Adipose tissue (tissue), 3 donors: ENCODE measurements around the gene RNF144A. TPM values are rescaled to one million over a fixed set of nuclear protein-coding genes. Genes with fewer than 3 reads are reported as not detected.
A peak's percentile ranks its signal among the peaks of the same experiment; 100 is the strongest.

ENCODE experiments used
- H3K27ac ChIP-seq: one replicate; pipeline ENCODE4 v1.5.1; 2013; ENCODE audit warnings: low read depth, low read length
- WGBS, 3 donors: extraction: QIAGEN DNeasy Blood & Tissue Kit; methylation state at CpG; one replicate each; pipeline ENCODE4 v1.1.7; 2013; 5-methylcytosine and 5-hydroxymethylcytosine counted together
- polyA plus RNA-seq, 3 donors: library from polyadenylated mRNA; stranded (reverse); fragments of 200-250 nt; gene quantifications; one replicate each; pipeline ENCODE4 v1.2.3, GENCODE V29; 2013
- donor health status: healthy with polysubstance abuse.
- donor health status: Bipolar disorder and iron deficiency.
- donor health status: healthy.

Gene RNF144A
- 10 to 100 TPM in 1 of 3 donors, 1 to 10 TPM in 2; 4.9 to 18.4 (median 6.1) TPM for polyA plus RNA-seq

- peak within 1 kb of the TSS; percentile 34 for H3K27ac ChIP-seq
- WGBS, 3 donors: 5 to 9% (median 6%) methylated on average over 40 to 90 of the region's 90 CpGs
Observed at GRCh38 chr2:6917071-6917760, at the start of gene RNF144A. Gene RNF144A (plus strand): TSS chr2:6917412. CDS start chr2:6996927, 79,515 bp downstream.

GRCh38 chr2:6872394-6872793 is 44.8 kb upstream of the RNF144A start:
- no peak overlapping the region for H3K27ac ChIP-seq
- WGBS, 3 donors: 76 to 92% (median 79%) methylated on average over 2 of the region's 2 CpGs

- no peak overlapping the region for H3K27ac ChIP-seq
- 96 to 98% (median 97%) methylated on average over 3 of the region's 3 CpGs for WGBS, 3 donors
Observed at GRCh38 chr2:6874032-6874431, 43.2 kb upstream of the RNF144A start.

GRCh38 chr2:6876309-6876708 is 40.9 kb upstream of the RNF144A start:
- 61 to 87% (median 71%) methylated on average over 1 of the region's 1 CpG for WGBS, 3 donors
- no peak overlapping the region for H3K27ac ChIP-seq

- H3K27ac ChIP-seq: no peak within 1 kb of the TSS
- 12 to 18% (median 16%) methylated on average over 10 of the region's 10 CpGs for WGBS, 3 donors
Observed at GRCh38 chr2:6877402-6878304, 39.6 kb upstream of the RNF144A start, which contains the start of gene RSAD2. Gene RSAD2 (plus strand): TSS chr2:6877777. CDS start chr2:6877801, 24 bp downstream.

GRCh38 chr2:6878549-6878948 is 38.7 kb upstream of the RNF144A start:
- WGBS, 3 donors: 37 to 70% (median 54%) methylated on average over 4 of the region's 4 CpGs
- no peak overlapping the region for H3K27ac ChIP-seq

- H3K27ac ChIP-seq: no peak overlapping the region
- WGBS, 3 donors: 67 to 75% (median 75%) methylated on average over 2 of the region's 2 CpGs
Observed at GRCh38 chr2:6879011-6879410, 38.2 kb upstream of the RNF144A start.

GRCh38 chr2:6880200-6880733 is 36.9 kb upstream of the RNF144A start:
- no peak overlapping the region for H3K27ac ChIP-seq
- WGBS, 3 donors: 52 to 79% (median 52%) methylated on average over 2 of the region's 2 CpGs

GRCh38 chr2:6881046-6881445 is 36.2 kb upstream of the RNF144A start:
- WGBS, 3 donors: 71 to 86% (median 74%) methylated on average over 1 of the region's 1 CpG
- no peak overlapping the region for H3K27ac ChIP-seq

GRCh38 chr2:6881516-6881915 is 35.7 kb upstream of the RNF144A start:
- WGBS, 3 donors: 88 to 96% (median 91%) methylated on average over 5 of the region's 5 CpGs
- no peak overlapping the region for H3K27ac ChIP-seq

- H3K27ac ChIP-seq: no peak overlapping the region
- WGBS, 3 donors: 61 to 72% (median 69%) methylated on average over 7 of the region's 7 CpGs
Observed at GRCh38 chr2:6883448-6884122, 33.6 kb upstream of the RNF144A start.

- no peak overlapping the region for H3K27ac ChIP-seq
- WGBS, 3 donors: 76 to 91% (median 86%) methylated on average over 2 of the region's 2 CpGs
Observed at GRCh38 chr2:6885551-6885950, 31.7 kb upstream of the RNF144A start.

- H3K27ac ChIP-seq: no peak overlapping the region
- 90 to 91% (median 91%) methylated on average over 3 of the region's 3 CpGs for WGBS, 3 donors
Observed at GRCh38 chr2:6885968-6886367, 31.2 kb upstream of the RNF144A start.

GRCh38 chr2:6887751-6888192 is 29.4 kb upstream of the RNF144A start:
- WGBS, 3 donors: 48 to 68% (median 66%) methylated on average over 3 of the region's 3 CpGs
- no peak overlapping the region for H3K27ac ChIP-seq

GRCh38 chr2:6888724-6889123 is 28.5 kb upstream of the RNF144A start:
- no peak overlapping the region for H3K27ac ChIP-seq
- 93 to 99% (median 96%) methylated on average over 4 of the region's 4 CpGs for WGBS, 3 donors

- no peak overlapping the region for H3K27ac ChIP-seq
- WGBS, 3 donors: 44 to 90% (median 84%) methylated on average over 2 of the region's 2 CpGs
Observed at GRCh38 chr2:6893876-6894482, 23.2 kb upstream of the RNF144A start.

- WGBS, 3 donors: 65 to 74% (median 71%) methylated on average over 5 of the region's 5 CpGs
- no peak overlapping the region for H3K27ac ChIP-seq
Observed at GRCh38 chr2:6896930-6897759, 20.1 kb upstream of the RNF144A start.
